HG02763 (cell line): ENCODE data around the gene TNFRSF6B.
"Not testable (repeated sequence)": the region's sequence is repeated elsewhere in the genome, so short reads cannot be mapped to it uniquely, and the experiment has no call there.

Experiments used
- ATAC-seq: cut with Tn5 transposase; IDR thresholded peaks from one replicate; pipeline ENCODE4 v1.9.1; 2021; ENCODE audit warnings: mild to moderate bottlenecking, moderate library complexity; ENCODE audit not compliant: unreplicated experiment

The TNFRSF6B gene

DNA sequence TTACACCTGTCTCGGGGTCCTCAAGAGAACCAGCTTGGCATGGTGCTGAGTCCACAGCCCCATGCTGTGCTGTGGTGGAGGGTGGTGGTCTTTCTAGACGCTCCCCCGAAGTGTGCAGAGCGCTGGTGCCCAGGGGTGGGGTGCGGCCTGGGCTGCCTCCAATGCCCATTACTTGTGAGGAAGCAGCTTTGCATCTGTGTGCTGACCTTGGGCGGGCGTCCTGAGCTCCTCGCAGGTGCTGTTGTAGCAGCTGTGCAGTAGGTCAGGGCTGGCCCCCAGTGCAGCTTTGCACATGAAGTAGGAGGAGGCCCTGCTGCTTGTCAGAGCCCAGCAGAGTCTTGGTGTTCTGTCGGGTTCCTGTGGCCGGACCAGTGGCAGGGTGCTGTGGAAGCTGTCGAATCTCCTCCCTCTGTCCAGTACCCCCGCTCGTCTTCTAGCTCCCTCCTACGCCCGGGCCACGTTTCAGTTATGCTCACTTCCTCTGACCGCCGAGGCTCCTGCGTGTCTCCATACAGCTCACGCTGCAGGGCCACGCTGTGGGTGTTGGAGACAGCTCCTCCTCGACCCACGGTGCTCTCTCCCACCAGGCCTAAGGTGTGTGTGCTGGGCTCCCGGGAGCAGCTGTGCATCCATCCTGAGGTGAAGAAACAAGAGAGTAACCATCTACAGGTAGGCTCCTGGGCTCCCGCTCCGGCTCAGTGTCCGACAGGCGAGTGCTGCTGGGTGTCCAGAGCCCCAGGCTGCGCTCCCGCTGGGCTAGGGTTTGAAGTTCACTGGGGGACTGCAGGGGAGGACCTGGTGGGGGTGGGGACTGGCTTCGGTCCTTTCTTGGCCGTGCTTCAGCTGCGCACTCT is 34.3 kb upstream of the TNFRSF6B start:
- no peak for ATAC-seq

GRCh38 chr20:63662813-63663189 is 33.7 kb upstream of the TNFRSF6B start:
- no peak for ATAC-seq

GRCh38 chr20:63663332-63664066 is 33.0 kb upstream of the TNFRSF6B start:
- ATAC-seq = no peak

GRCh38 chr20:63664143-63664851 is 32.2 kb upstream of the TNFRSF6B start:
- ATAC-seq = no peak

DNA sequence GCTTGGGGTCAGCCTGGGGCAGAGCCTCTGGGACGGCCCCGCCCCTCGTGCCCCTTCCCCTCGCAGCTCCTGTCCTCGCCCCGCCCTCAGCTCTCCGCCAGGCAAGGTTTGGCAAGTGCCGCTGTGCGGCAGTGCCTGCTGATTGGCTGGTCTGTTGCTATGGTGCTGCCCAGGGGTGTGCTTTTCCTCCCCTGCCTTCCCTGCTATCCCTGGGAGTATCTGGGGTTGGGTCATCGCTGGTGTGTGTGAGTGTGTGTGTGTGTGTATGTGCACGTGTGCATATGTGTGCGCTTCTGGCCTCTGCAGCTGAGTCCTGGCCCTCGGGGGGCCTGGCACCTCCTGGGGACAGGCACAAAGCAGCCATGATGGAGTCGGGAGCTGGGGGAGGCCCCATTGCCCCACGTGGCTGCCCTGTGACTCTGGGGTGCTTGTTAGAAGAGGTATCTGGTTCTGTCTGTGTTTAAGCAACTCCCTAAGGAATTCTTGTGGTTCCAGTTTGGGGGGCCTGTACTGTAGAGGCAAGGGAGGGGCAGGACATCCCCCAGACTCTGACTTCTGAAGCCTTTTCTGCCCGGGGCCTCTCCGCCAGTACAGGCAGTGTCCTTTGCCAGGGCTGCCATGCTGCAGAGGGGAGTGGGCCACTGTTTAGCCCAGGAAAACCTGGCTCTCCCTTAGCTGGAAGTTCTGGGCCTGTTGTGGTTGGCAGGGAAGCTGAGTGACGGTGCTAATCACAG is 31.4 kb upstream of the TNFRSF6B start:
- ATAC-seq = no peak

GRCh38 chr20:63665708-63666107 is 30.7 kb upstream of the TNFRSF6B start:
- ATAC-seq = no peak

GRCh38 chr20:63667858-63668257 is 28.6 kb upstream of the TNFRSF6B start:
- no peak for ATAC-seq

DNA sequence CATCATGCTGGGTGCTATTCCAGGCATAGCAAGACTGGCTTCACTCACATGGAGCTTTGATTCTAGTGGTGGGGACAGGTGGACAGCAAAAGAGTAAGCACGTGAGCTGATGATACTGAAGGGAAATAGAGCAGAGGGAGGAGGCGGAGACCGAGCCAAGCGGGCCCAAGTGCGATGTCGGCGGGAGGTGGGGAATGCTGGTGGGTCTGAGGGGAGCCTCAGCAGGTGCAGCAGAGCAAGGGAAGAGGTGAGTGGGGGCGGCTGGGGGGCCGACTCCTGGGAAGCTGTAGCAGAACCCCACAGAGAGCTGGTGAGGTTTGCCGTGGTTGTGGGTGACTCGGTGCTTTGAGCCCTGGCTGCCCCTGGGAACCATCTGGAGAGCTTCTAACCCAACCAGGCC is 28.1 kb upstream of the TNFRSF6B start:
- no peak for ATAC-seq

GRCh38 chr20:63671695-63672094 is 24.8 kb upstream of the TNFRSF6B start:
- ATAC-seq = not testable (repeated sequence)

DNA sequence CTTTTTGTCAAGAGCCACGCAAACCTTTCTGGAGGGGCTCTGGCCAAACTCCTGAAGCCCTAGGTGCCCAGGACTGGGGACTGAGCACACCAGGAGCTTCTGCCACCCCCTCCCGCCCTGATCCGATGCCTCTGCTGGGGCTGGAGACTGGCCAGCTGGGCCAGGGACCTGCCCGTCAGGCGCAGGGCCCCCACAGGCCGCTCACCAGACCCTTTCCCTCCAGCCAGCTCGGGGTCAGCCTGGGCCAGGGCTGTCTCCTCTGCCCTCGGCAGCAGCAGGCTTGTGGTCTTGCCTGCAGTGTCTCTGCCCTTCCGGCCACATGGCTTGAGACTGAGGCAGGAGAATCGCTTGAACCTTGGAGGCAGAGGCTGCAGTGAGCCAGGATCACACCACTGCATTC is 23.8 kb upstream of the TNFRSF6B start:
- no peak for ATAC-seq

DNA sequence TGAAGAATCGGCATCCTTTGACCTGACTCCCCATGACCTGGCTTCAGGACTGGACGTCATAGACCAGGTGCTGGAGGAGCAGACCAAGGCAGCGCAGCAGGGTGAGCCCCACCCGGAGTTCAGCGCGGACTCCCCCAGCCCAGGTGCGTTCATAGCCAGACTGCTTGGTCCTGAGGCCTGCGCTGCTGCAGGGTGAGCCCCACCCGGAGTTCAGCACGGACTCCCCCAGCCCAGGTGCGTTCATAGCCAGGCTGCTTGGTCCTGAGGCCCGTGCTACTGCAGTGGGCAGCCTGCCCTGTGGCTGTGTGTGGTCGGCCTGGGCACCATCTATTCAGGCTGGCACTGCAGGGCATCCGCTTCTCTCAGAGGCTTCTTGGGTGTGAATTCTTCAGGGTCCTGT is 22.5 kb upstream of the TNFRSF6B start:
- no peak for ATAC-seq

DNA sequence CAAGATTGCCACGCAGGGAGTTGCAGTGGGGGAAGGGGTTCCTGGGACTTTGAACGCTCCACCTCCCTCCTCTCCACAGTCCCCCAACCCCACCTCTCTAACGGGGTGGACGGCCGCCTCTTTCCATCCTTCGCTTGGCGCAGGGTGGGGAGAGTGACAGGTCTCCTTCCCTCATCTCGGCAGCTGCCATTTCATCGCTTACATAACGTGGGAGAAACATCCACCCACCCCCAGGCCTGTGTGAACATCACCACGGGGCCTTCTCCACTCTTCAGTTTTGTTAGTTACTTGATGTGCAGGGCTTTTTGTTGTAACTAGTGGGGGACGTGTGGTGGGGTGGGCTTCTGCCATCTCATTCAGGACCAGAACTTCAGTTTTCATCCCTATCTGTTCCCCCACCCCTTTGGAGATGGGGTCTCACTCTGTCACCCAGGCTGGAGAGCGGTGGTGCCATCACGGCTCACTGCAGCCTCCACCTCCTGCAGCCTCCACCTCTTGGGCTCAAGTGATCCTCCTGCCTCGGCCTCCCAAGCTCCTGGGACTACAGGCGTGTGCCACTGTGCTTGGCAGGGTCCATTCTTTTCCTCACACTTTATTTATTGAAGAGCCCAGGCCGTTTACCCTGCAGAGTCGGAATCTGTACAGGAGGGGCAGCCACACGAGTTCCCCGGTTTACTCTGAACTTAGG is 20.6 kb upstream of the TNFRSF6B start:
- no peak for ATAC-seq

- ATAC-seq = no peak
Observed at GRCh38 chr20:63678071-63678470, 18.4 kb upstream of the TNFRSF6B start.

- ATAC-seq = no peak
Observed at GRCh38 chr20:63678667-63679465, 17.6 kb upstream of the TNFRSF6B start.

- ATAC-seq = no peak
Observed at GRCh38 chr20:63679799-63680305, 16.6 kb upstream of the TNFRSF6B start.

DNA sequence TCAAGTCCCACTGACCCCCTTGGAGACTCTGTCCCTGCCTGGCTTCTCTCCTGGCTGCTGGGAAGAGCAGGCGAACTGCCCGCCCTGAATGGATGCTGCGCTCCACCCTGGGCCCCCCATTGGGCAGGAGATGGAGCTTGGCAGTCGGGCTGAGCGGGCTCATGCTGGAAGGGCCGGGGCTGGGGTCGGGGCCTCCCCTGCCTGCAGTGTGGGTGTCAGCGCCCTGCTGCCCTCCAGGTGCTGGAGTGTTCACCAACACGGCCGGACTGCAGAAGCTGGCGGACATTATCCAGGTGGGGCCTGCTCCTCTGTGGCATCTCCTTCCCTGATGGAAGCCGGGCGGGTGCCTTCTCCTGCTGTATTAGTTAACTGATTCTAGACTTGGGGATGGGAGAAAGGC is 16.0 kb upstream of the TNFRSF6B start:
- ATAC-seq = no peak

DNA sequence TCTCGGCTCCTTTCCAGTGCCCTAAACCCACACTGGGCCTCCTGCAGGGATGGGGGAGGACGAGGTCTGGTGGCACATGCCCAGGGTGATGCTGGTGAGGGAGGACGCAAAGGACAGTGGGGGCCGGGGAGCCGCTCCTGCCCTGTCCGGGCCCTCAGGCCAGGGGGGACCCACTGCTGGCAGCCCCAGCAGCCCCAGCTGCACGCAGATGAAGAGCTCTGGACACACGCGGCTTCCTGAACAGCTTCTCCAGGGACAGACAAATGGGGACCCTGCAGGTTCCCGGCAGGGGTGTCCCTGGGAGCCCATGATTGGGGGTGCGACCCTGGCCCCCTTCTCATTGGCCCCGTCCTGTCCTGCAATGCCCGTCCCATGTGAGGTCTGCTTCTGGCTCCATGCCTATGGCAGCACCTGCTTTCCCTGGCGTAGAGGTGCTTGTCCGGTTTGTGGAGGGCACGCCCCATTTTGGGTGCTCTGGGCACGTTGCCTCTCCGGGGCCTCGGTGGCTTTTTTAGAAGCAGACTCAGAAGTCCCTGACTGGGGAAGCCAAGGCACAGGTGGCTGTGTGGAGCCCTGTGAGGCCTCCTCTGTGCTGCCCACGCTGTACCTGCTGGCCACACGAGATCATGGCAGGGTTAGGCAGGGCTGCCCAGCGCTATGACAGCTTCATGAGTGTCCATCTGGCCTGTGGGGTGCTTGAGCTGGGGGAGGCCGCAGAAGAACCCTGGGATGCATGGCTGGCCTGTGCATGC is 15.4 kb upstream of the TNFRSF6B start:
- ATAC-seq = no peak

- no peak for ATAC-seq
Observed at GRCh38 chr20:63681609-63682142, 14.8 kb upstream of the TNFRSF6B start.
